ENCODE data around the gene PLAGL2.

DNA sequence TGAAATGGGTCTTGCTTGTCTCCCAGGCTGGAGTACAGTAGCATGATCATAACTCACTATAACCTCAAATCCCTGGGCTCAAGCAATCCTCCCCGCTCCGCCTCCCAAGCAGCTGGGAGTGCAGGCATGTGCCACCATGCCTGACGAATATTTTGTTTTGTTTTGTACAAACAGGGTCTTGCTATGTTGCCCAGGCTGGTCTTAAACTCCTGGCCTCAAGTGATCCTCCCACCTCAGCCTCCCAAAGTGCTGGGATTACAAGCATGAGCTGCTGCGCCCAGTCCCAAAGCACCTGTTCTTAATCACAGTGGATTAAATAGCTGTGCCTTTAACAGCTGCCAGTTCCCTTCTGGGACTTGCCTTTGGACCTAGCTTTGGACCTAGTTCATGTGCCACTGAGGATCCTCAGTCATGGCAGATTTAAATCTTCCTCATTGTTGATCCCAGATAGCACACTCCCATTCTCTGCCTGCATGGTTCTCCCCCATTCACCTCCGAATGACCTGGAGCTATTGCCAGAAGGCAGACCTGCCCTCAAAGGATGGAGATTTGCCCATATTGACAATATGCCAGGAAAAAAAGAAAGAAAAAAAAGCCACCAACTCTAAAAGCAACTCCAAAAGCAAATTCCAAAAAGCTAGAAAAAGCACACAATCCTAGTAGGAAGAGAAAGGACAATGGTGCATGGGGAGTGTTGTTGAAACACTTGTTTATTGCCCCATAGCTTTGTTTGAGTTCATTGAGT, 10.8 kb upstream of the PLAGL2 start:
- TF ChIP-seq HDAC2 (IDR thresholded peaks at IDR 0.05) (no peak), TARDBP (IDR thresholded peaks at IDR 0.05) (no peak), ZNF263 (CRISPR knock-in tag; IDR thresholded peaks at IDR 0.05; ENCODE audit: borderline replicate concordance) (no peak), POLR2AphosphoS5 (IDR thresholded peaks at IDR 0.05; ENCODE audit: control insufficient read depth, insufficient read depth, low read depth, low read length) (no peak), ATF3 (IDR thresholded peaks at IDR 0.05) (no peak), ATF3 (CRISPR knock-in tag; conservative IDR thresholded peaks at IDR 0.05) (no peak), U2AF1 (optimal IDR thresholded peaks at IDR 0.05; ENCODE audit: low read depth, low read length) (no peak), EZH2 (IDR thresholded peaks at IDR 0.05; ENCODE audit: borderline replicate concordance, low read depth, low read length) (no peak), DMBX1 (CRISPR knock-in tag; IDR thresholded peaks at IDR 0.05; ENCODE audit: borderline replicate concordance) (no peak)
